ENCODE data around the gene PAQR8.

Gene PAQR8

DNA sequence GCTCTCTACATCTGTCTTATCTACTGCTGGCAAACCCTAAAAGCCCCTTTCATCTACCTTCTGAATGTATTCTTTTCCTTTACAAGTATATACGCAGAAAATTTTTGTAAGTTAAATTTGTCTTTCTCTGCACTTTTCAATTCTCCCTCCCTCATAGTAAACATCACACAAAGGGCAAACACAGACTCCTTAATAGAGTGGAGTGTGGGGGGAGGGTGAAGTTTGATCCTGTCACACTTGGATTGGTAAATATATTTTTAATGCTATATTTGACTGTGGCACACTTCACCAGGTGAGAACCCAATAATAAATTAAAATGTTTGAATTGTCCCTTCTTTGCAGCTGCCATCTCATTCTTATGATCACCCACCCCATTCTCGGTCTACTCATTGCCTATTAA, 33.2 kb upstream of the PAQR8 start:
- no peak for DNase-seq
- H3K9ac ChIP-seq (ENCODE audit: low read length) = no peak overlapping the region
- H3K36me3 ChIP-seq (replicated peaks; ENCODE audit: insufficient read depth, low read length) = no peaks in the 10 kb centered on the region
- H3K27me3 ChIP-seq (replicated peaks; ENCODE audit: insufficient read depth, low read length) = no peaks in the 10 kb centered on the region
- no peak overlapping the region for H3K4me2 ChIP-seq (ENCODE audit: low read depth, low read length)
- no peak overlapping the region for H3K27ac ChIP-seq (ENCODE audit: low read length)
- no peak overlapping the region for H2AFZ ChIP-seq (ENCODE audit: low read length)
- no peaks in the 10 kb centered on the region for H3K79me2 ChIP-seq (ENCODE audit: low read length)
- no peaks in the 10 kb centered on the region for H3K9me3 ChIP-seq (replicated peaks; ENCODE audit: insufficient read depth, low read length)
- no peaks in the 10 kb centered on the region for H3K4me1 ChIP-seq (ENCODE audit: low read length)
- no peaks in the 10 kb centered on the region for H3F3A ChIP-seq (ENCODE audit: insufficient read depth, low read length)
- no peaks in the 10 kb centered on the region for H3K9me2 ChIP-seq (replicated peaks; ENCODE audit: insufficient read depth, low read length)
- H3K4me3 ChIP-seq (ENCODE audit: low read length) = no peak overlapping the region
- TF ChIP-seq, protein P1, sequence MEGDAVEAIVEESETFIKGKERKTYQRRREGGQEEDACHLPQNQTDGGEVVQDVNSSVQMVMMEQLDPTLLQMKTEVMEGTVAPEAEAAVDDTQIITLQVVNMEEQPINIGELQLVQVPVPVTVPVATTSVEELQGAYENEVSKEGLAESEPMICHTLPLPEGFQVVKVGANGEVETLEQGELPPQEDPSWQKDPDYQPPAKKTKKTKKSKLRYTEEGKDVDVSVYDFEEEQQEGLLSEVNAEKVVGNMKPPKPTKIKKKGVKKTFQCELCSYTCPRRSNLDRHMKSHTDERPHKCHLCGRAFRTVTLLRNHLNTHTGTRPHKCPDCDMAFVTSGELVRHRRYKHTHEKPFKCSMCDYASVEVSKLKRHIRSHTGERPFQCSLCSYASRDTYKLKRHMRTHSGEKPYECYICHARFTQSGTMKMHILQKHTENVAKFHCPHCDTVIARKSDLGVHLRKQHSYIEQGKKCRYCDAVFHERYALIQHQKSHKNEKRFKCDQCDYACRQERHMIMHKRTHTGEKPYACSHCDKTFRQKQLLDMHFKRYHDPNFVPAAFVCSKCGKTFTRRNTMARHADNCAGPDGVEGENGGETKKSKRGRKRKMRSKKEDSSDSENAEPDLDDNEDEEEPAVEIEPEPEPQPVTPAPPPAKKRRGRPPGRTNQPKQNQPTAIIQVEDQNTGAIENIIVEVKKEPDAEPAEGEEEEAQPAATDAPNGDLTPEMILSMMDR (IDR thresholded peaks at IDR 0.05; ENCODE audit: low read length) = no peak
- TF ChIP-seq EZH2phosphoT487 (IDR thresholded peaks at IDR 0.05; ENCODE audit: low read length) = no peak
- no peak for TF ChIP-seq EZH2 (optimal IDR thresholded peaks at IDR 0.05; ENCODE audit: low read depth, low read length)
- no peaks in the 10 kb centered on the region for H4K20me1 ChIP-seq (ENCODE audit: insufficient read depth, low read length)

DNA sequence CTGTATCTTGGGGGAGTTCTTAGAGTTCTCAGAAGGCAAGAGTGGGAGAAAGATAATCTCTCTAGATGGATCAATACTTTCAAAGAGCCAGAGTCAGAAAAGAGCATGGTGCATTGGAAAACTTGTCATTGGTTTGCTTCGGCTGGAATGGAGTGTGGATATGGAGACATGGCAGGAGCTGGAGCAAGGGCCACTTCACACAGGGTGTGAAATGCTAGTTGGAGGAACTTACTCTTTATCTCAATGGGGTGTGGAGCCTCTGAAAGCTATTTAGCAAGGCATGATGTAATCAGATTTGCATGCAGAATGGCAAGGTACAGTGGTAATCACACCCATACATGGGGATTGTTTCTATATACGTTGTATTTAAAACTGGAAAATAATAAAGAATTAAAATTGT, 31.5 kb upstream of the PAQR8 start:
- no peaks in the 10 kb centered on the region for H3K27me3 ChIP-seq (replicated peaks; ENCODE audit: insufficient read depth, low read length)
- H3K4me1 ChIP-seq (ENCODE audit: low read length) = no peaks in the 10 kb centered on the region
- no peaks in the 10 kb centered on the region for H3K36me3 ChIP-seq (replicated peaks; ENCODE audit: insufficient read depth, low read length)
- H4K20me1 ChIP-seq (ENCODE audit: insufficient read depth, low read length) = no peaks in the 10 kb centered on the region
- no peak overlapping the region for H2AFZ ChIP-seq (ENCODE audit: low read length)
- no peaks in the 10 kb centered on the region for H3F3A ChIP-seq (ENCODE audit: insufficient read depth, low read length)
- TF ChIP-seq EZH2 (optimal IDR thresholded peaks at IDR 0.05; ENCODE audit: low read depth, low read length) (no peak), EZH2phosphoT487 (IDR thresholded peaks at IDR 0.05; ENCODE audit: low read length) (no peak)
- TF ChIP-seq, protein P1 (IDR thresholded peaks at IDR 0.05; ENCODE audit: low read length) = no peak
- H3K9me3 ChIP-seq (replicated peaks; ENCODE audit: insufficient read depth, low read length) = no peaks in the 10 kb centered on the region
- no peaks in the 10 kb centered on the region for H3K9me2 ChIP-seq (replicated peaks; ENCODE audit: insufficient read depth, low read length)
- DNase-seq = no peak
- H3K4me2 ChIP-seq (ENCODE audit: low read depth, low read length) = no peak overlapping the region
- no peak overlapping the region for H3K27ac ChIP-seq (ENCODE audit: low read length)
- H3K9ac ChIP-seq (ENCODE audit: low read length) = no peak overlapping the region
- no peak overlapping the region for H3K4me3 ChIP-seq (ENCODE audit: low read length)
- no peaks in the 10 kb centered on the region for H3K79me2 ChIP-seq (ENCODE audit: low read length)

DNA sequence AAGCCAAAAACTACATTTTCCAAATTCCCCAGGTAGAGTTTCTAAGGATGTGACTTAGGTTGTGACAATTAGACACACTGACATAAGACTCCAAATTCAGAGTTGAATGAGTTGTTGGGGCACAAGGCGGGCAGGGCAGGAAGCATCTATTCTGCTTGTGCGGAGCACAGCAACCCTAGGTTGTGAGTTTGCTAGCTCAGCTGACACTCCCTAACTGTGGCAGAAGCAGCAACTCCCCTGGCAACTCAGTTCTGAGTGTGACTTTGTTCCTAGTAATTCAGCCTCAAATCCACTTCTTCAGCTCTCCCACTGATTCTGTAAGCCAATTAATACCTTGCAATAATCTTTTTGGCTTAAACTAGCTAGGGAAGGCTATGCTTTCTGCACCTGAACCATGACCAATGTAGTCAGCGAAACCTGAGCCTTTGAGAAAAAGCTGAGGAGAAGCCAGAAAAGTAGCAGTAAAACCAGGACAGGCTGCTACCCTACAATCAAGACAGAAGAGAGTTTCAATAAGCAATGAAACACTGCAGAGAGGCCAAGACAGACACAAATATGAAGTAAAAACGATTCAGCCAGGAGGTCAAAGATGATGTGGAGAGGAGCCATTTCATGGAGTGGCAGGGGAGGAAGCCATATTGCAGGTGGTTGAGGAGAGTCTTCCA, 30.0 kb upstream of the PAQR8 start:
- H3K9me3 ChIP-seq (replicated peaks; ENCODE audit: insufficient read depth, low read length) = no peaks in the 10 kb centered on the region
- H3F3A ChIP-seq (ENCODE audit: insufficient read depth, low read length) = no peaks in the 10 kb centered on the region
- H3K9me2 ChIP-seq (replicated peaks; ENCODE audit: insufficient read depth, low read length) = no peaks in the 10 kb centered on the region
- no peak overlapping the region for H3K4me3 ChIP-seq (ENCODE audit: low read length)
- H3K4me2 ChIP-seq (ENCODE audit: low read depth, low read length) = no peak overlapping the region
- H2AFZ ChIP-seq (ENCODE audit: low read length) = no peak overlapping the region
- no peaks in the 10 kb centered on the region for H3K36me3 ChIP-seq (replicated peaks; ENCODE audit: insufficient read depth, low read length)
- no peak overlapping the region for H3K27ac ChIP-seq (ENCODE audit: low read length)
- no peaks in the 10 kb centered on the region for H3K4me1 ChIP-seq (ENCODE audit: low read length)
- TF ChIP-seq EZH2 (optimal IDR thresholded peaks at IDR 0.05; ENCODE audit: low read depth, low read length) (no peak), EZH2phosphoT487 (IDR thresholded peaks at IDR 0.05; ENCODE audit: low read length) (no peak)
- TF ChIP-seq, protein P1 (IDR thresholded peaks at IDR 0.05; ENCODE audit: low read length) = no peak
- H3K9ac ChIP-seq (ENCODE audit: low read length) = no peak overlapping the region
- DNase-seq = no peak
- no peaks in the 10 kb centered on the region for H3K27me3 ChIP-seq (replicated peaks; ENCODE audit: insufficient read depth, low read length)
- H3K79me2 ChIP-seq (ENCODE audit: low read length) = no peaks in the 10 kb centered on the region
- H4K20me1 ChIP-seq (ENCODE audit: insufficient read depth, low read length) = no peaks in the 10 kb centered on the region
